T-helper 1 cell treated with Interleukin-12 subunit alpha and Interleukin-12 subunit beta and Interleukin-4 antibody, amounts not matched to agents 30 μg/mL and 1 μg/mL, for 36 hours (primary cell): ENCODE measurements around the gene LGI4.
"Not testable (repeated sequence)": the region's sequence is repeated elsewhere in the genome, so short reads cannot be mapped to it uniquely, and the experiment has no call there.

Experiments used
- H3K27ac Mint-ChIP-seq: one replicate; pipeline ENCODE4 v1.8.0; 2021; ENCODE audit warnings: mild to moderate bottlenecking, mixed read lengths
- H3K27me3 Mint-ChIP-seq: one replicate; pipeline ENCODE4 v1.8.0; 2021; ENCODE audit warnings: low read depth, mixed read lengths
- H3K36me3 Mint-ChIP-seq: one replicate; pipeline ENCODE4 v1.8.0; 2021; ENCODE audit warnings: low read depth, mixed read lengths
- H3K4me1 Mint-ChIP-seq: one replicate; pipeline ENCODE4 v1.8.0; 2021; ENCODE audit warnings: low read depth, mixed read lengths
- H3K4me3 Mint-ChIP-seq: one replicate; pipeline ENCODE4 v1.8.0; 2021; ENCODE audit warnings: mild to moderate bottlenecking, moderate library complexity, mixed read lengths
- H3K9me3 Mint-ChIP-seq: one replicate; pipeline ENCODE4 v1.8.0; 2021; ENCODE audit warnings: mixed read lengths

LGI4 gene

GRCh38 chr19:35103614-35104013 lies 31.2 kb downstream of the LGI4 start:
- H3K4me3 Mint-ChIP-seq, H3K4me1 Mint-ChIP-seq, H3K9me3 Mint-ChIP-seq, H3K27ac Mint-ChIP-seq, H3K36me3 Mint-ChIP-seq, H3K27me3 Mint-ChIP-seq: not testable (repeated sequence)

- not testable (repeated sequence) for H3K4me1 Mint-ChIP-seq, H3K27ac Mint-ChIP-seq, H3K4me3 Mint-ChIP-seq, H3K36me3 Mint-ChIP-seq, H3K9me3 Mint-ChIP-seq, H3K27me3 Mint-ChIP-seq
These were observed 32.9 kb downstream of the LGI4 start for GRCh38 chr19:35101949-35102348.

GRCh38 chr19:35100588-35101533 lies 34.0 kb downstream of the LGI4 start:
- H3K4me1 Mint-ChIP-seq = no peaks in the 10 kb centered on the region
- no peaks in the 10 kb centered on the region for H3K27me3 Mint-ChIP-seq
- no peaks in the 10 kb centered on the region for H3K9me3 Mint-ChIP-seq
- no peak overlapping the region for H3K27ac Mint-ChIP-seq
- no peak overlapping the region for H3K4me3 Mint-ChIP-seq
- H3K36me3 Mint-ChIP-seq = no peaks in the 10 kb centered on the region

- Mint-ChIP-seq H3K4me3 (no peak overlapping the region), H3K36me3 (no peaks in the 10 kb centered on the region), H3K27me3 (no peaks in the 10 kb centered on the region), H3K27ac (no peak overlapping the region), H3K4me1 (no peaks in the 10 kb centered on the region), H3K9me3 (no peaks in the 10 kb centered on the region)
These were observed 35.0 kb downstream of the LGI4 start for GRCh38 chr19:35099897-35100275.

DNA sequence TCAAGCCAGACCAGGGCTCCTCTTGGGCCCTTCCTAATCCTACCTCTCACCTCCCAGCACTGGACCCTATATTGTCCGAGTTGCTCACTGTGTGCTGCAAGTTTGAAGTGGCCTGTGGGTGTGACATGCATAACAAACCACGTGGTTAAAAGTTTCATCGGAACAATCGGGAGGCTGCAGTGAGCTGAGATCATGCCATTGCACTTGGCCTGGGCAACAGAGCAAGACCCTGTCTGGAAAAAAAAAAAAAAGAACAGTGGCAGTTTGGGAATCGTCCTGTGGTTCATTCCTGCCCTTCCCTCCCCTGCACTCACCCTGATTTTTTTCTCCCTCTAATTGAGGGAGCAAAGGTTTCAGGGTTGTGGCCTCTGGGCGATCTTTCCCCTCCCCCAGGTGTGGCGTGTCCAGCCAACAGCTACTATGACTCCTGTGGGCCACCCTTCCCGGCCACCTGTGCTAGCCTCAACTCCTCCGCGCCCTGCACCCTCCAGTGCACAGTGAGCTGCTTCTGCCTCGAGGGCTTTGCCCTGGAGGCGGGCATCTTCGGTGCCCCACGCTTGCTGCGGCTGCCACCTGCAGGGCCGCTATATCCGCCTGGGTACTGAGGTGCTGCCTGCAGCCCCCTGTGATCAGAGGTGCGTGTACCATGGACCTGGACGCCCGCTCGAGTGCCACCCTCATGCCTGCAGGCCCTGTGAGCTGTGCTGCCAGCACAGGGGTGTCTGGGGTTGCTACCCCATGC lies 35.5 kb downstream of the LGI4 start:
- Mint-ChIP-seq H3K4me3 (no peak overlapping the region), H3K4me1 (no peaks in the 10 kb centered on the region), H3K36me3 (no peaks in the 10 kb centered on the region), H3K9me3 (no peaks in the 10 kb centered on the region), H3K27ac (no peak overlapping the region), H3K27me3 (no peaks in the 10 kb centered on the region)

- Mint-ChIP-seq H3K36me3 (no peaks in the 10 kb centered on the region), H3K4me3 (no peak overlapping the region), H3K9me3 (no peaks in the 10 kb centered on the region), H3K27ac (no peak overlapping the region), H3K27me3 (no peaks in the 10 kb centered on the region), H3K4me1 (no peaks in the 10 kb centered on the region)
These were observed 36.3 kb downstream of the LGI4 start for GRCh38 chr19:35098413-35099049.

DNA sequence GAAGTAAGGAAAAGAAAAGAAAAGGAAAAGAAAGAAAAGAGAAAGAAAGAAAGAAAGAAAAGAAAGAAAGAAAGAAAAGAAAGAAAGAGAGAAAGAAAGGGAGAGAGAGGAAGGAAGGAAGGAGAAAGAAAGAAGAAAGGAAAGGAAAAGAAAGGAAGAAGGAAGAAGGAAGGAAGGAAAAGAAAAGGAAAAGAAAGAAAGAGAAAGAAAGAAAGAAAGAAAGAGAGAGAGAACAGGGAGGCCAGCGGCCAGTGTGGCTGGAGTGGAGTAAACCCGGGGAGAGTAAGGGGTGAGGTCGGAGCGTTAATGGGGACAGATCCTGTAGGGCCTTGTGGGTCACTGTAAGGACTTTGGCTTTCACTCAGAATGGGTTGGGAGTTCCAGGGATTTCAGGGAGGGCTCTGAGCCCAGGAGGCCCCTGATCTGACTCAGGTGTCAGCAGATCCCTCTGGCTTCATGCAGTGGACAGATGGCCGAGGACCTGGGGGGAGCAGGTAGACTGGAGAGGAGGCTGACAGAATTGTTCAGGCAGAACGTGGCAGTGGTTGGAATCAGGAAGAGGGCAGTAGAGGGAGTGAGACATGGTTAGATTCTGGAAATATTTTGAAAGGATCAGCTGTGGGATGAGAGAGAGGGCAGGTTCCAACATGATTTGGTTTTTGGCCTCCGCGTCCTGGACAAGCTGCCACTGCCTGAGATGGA lies 39.0 kb downstream of the LGI4 start:
- H3K4me3 Mint-ChIP-seq = no peak overlapping the region
- H3K36me3 Mint-ChIP-seq = no peaks in the 10 kb centered on the region
- H3K27me3 Mint-ChIP-seq = no peaks in the 10 kb centered on the region
- no peak overlapping the region for H3K27ac Mint-ChIP-seq
- no peaks in the 10 kb centered on the region for H3K9me3 Mint-ChIP-seq
- H3K4me1 Mint-ChIP-seq = no peaks in the 10 kb centered on the region

DNA sequence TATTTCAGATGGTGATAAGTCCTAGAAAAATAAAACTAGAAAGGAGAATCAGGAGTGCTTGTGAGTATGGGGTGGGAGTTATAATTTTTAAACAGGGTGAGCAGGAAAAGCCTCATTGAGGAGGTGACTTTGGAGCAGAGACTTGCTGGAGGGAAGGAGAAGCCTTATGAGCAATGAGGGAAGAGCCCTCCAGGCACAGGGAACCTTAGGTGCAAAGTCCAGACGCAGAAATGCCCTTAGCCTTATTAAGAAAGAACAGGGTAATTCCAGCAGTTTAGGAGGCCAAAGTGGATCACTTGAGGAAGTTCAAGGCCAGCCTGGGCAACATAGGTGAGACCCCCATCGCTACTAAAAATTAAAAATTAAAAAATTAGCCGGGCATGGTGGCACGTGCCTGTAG lies 40.2 kb downstream of the LGI4 start:
- Mint-ChIP-seq H3K4me1 (no peaks in the 10 kb centered on the region), H3K4me3 (no peak overlapping the region), H3K27ac (no peak overlapping the region), H3K27me3 (peaks cover 5% of the 10 kb centered on the region), H3K36me3 (no peaks in the 10 kb centered on the region), H3K9me3 (no peaks in the 10 kb centered on the region)

- H3K27ac Mint-ChIP-seq = no peak overlapping the region
- peaks cover 5% of the 10 kb centered on the region for H3K27me3 Mint-ChIP-seq
- H3K36me3 Mint-ChIP-seq = no peaks in the 10 kb centered on the region
These were observed 40.8 kb downstream of the LGI4 start for GRCh38 chr19:35093941-35094647.

GRCh38 chr19:35093430-35093829 lies 41.4 kb downstream of the LGI4 start:
- no peaks in the 10 kb centered on the region for H3K9me3 Mint-ChIP-seq
- H3K4me3 Mint-ChIP-seq = no peak overlapping the region
- no peaks in the 10 kb centered on the region for H3K36me3 Mint-ChIP-seq
- no peaks in the 10 kb centered on the region for H3K4me1 Mint-ChIP-seq
- peaks cover 5% of the 10 kb centered on the region for H3K27me3 Mint-ChIP-seq
- no peak overlapping the region for H3K27ac Mint-ChIP-seq

More at GRCh38 chr19:35093941-35094647, 40.8 kb downstream of the LGI4 start:
- H3K4me3 Mint-ChIP-seq = no peak overlapping the region
- no peaks in the 10 kb centered on the region for H3K4me1 Mint-ChIP-seq
- H3K9me3 Mint-ChIP-seq = no peaks in the 10 kb centered on the region

GRCh38 chr19:35090506-35091214 lies 44.2 kb downstream of the LGI4 start:
- Mint-ChIP-seq H3K9me3 (no peaks in the 10 kb centered on the region), H3K27ac (no peak overlapping the region), H3K4me1 (no peaks in the 10 kb centered on the region), H3K36me3 (no peaks in the 10 kb centered on the region), H3K27me3 (peaks cover 5% of the 10 kb centered on the region), H3K4me3 (no peak overlapping the region)

DNA sequence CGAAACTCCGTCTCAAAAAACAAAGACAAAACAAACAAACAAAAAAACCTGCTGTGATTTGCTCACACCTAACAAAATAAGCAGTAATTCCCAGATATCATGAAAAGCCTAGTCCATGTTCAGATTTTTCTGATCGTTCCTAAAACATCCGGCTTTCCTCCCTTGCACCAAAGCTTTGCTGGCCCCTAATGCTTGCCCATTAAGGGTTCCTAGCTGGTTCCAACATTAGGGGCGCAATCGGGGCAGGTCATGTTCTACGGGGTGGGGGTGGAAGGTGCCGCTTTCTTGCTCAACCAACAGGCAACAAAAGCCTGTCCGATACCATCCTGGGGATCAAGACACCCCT lies 44.7 kb downstream of the LGI4 start:
- no peak overlapping the region for H3K27ac Mint-ChIP-seq
- H3K4me1 Mint-ChIP-seq = no peaks in the 10 kb centered on the region
- H3K4me3 Mint-ChIP-seq = no peak overlapping the region
- no peaks in the 10 kb centered on the region for H3K9me3 Mint-ChIP-seq
- peaks cover 5% of the 10 kb centered on the region for H3K27me3 Mint-ChIP-seq
- no peaks in the 10 kb centered on the region for H3K36me3 Mint-ChIP-seq

DNA sequence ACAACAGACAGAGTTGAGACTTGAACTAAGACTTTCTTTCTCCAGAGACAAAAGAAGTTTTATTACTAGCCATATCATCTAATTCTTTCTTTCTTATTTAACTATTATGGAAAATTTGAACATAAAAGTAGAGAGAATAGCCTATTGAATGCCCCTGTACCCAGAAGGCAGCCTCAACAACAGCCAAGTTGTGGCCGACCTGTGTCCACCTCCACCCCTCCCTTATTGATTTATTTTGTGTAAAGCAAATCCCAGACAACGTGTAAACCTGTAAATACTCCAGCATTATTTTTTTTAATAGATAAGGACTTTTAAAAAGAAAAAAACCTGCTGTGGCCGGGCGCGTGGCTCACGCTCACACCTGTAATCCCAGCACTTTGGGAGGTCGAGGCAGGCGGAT lies 45.3 kb downstream of the LGI4 start:
- no peak overlapping the region for H3K27ac Mint-ChIP-seq
- H3K27me3 Mint-ChIP-seq = peaks cover 5% of the 10 kb centered on the region
- H3K4me3 Mint-ChIP-seq = no peak overlapping the region
- no peaks in the 10 kb centered on the region for H3K36me3 Mint-ChIP-seq
- H3K4me1 Mint-ChIP-seq = no peaks in the 10 kb centered on the region
- H3K9me3 Mint-ChIP-seq = no peaks in the 10 kb centered on the region
